Muscle layer of colon (tissue), 2 donors: ENCODE measurements around the gene TM4SF1.

Experiments used
- H3K27ac ChIP-seq: one replicate; pipeline ENCODE4 v1.7.0; 2013; ENCODE audit warnings: low read depth, mild to moderate bottlenecking, low read length, moderate library complexity
- H3K27me3 ChIP-seq, 2 donors: one replicate each; pipeline ENCODE4 v1.7.0; 2013; ENCODE audit warnings: low read length in 2 of 2, mild to moderate bottlenecking in 2 of 2; ENCODE audit not compliant: insufficient read depth in 2 of 2, control insufficient read depth in 1 of 2
- H3K36me3 ChIP-seq: one replicate; pipeline ENCODE4 v1.7.0; 2013; ENCODE audit warnings: mild to moderate bottlenecking, low read length; ENCODE audit not compliant: insufficient read depth
- H3K4me1 ChIP-seq: one replicate; pipeline ENCODE4 v1.7.0; 2013; ENCODE audit warnings: mild to moderate bottlenecking, low read length; ENCODE audit not compliant: insufficient read depth
- H3K4me3 ChIP-seq, 2 donors: one replicate each; pipeline ENCODE4 v1.7.0; 2013; ENCODE audit warnings: low read length in 2 of 2, low read depth in 1 of 2, mild to moderate bottlenecking in 1 of 2, moderate library complexity in 1 of 2
- H3K9ac ChIP-seq: one replicate; pipeline ENCODE4 v1.7.0; 2013; ENCODE audit warnings: low read length
- H3K9me3 ChIP-seq: one replicate; pipeline ENCODE4 v1.7.0; 2013; ENCODE audit warnings: mild to moderate bottlenecking, low read length
- donor health status: abdominal sarcoma.
- donor health status: Adenocarcinoma of cecum.

Gene TM4SF1

GRCh38 chr3:149407898-149408297, 30.4 kb upstream of the TM4SF1 start:
- H3K4me3 ChIP-seq, result no peak overlapping the region
- no peaks in the 10 kb centered on the region for H3K36me3 ChIP-seq
- no peak overlapping the region for H3K27ac ChIP-seq
- H3K27me3 ChIP-seq, result no peaks in the 10 kb centered on the region
- H3K9me3 ChIP-seq, result no peaks in the 10 kb centered on the region
- no peak overlapping the region for H3K9ac ChIP-seq
- no peaks in the 10 kb centered on the region for H3K4me1 ChIP-seq

GRCh38 chr3:149406244-149406752, 28.8 kb upstream of the TM4SF1 start:
- no peaks in the 10 kb centered on the region for H3K9me3 ChIP-seq
- H3K27me3 ChIP-seq, result no peaks in the 10 kb centered on the region
- H3K36me3 ChIP-seq, result no peaks in the 10 kb centered on the region
- H3K9ac ChIP-seq, result no peak overlapping the region
- H3K4me1 ChIP-seq, result no peaks in the 10 kb centered on the region
- no peak overlapping the region for H3K27ac ChIP-seq
- H3K4me3 ChIP-seq, result no peak overlapping the region

GRCh38 chr3:149403443-149403842, 26.0 kb upstream of the TM4SF1 start:
- Histone ChIP-seq H3K27ac (no peak overlapping the region), H3K4me3 (no peak overlapping the region), H3K27me3 (no peaks in the 10 kb centered on the region), H3K4me1 (no peaks in the 10 kb centered on the region), H3K9ac (no peak overlapping the region), H3K36me3 (no peaks in the 10 kb centered on the region), H3K9me3 (no peaks in the 10 kb centered on the region)

- Histone ChIP-seq H3K9me3 (no peaks in the 10 kb centered on the region), H3K4me3 (no peak overlapping the region), H3K36me3 (no peaks in the 10 kb centered on the region), H3K9ac (no peak overlapping the region), H3K4me1 (no peaks in the 10 kb centered on the region), H3K27ac (no peak overlapping the region), H3K27me3 (no peaks in the 10 kb centered on the region)
Observed at GRCh38 chr3:149402481-149402880, 25.0 kb upstream of the TM4SF1 start.

- H3K27me3 ChIP-seq, result no peaks in the 10 kb centered on the region
- H3K4me3 ChIP-seq, result no peak overlapping the region
- no peak overlapping the region for H3K27ac ChIP-seq
- no peaks in the 10 kb centered on the region for H3K9me3 ChIP-seq
- H3K9ac ChIP-seq, result no peak overlapping the region
- H3K36me3 ChIP-seq, result no peaks in the 10 kb centered on the region
- no peaks in the 10 kb centered on the region for H3K4me1 ChIP-seq
Observed at GRCh38 chr3:149401926-149402310, 24.5 kb upstream of the TM4SF1 start.

GRCh38 chr3:149401212-149401925, 23.9 kb upstream of the TM4SF1 start:
- no peaks in the 10 kb centered on the region for H3K4me1 ChIP-seq
- no peak overlapping the region for H3K27ac ChIP-seq
- H3K9ac ChIP-seq, result no peak overlapping the region
- H3K4me3 ChIP-seq, result no peak overlapping the region
- H3K27me3 ChIP-seq, result no peaks in the 10 kb centered on the region
- no peaks in the 10 kb centered on the region for H3K36me3 ChIP-seq
- no peaks in the 10 kb centered on the region for H3K9me3 ChIP-seq

GRCh38 chr3:149400645-149401044, 23.2 kb upstream of the TM4SF1 start:
- no peaks in the 10 kb centered on the region for H3K9me3 ChIP-seq
- H3K4me1 ChIP-seq, result no peaks in the 10 kb centered on the region
- H3K27me3 ChIP-seq, result no peaks in the 10 kb centered on the region
- no peak overlapping the region for H3K9ac ChIP-seq
- H3K27ac ChIP-seq, result no peak overlapping the region
- no peaks in the 10 kb centered on the region for H3K36me3 ChIP-seq
- H3K4me3 ChIP-seq, result no peak overlapping the region

- no peaks in the 10 kb centered on the region for H3K9me3 ChIP-seq
- no peak overlapping the region for H3K27ac ChIP-seq
- no peaks in the 10 kb centered on the region for H3K4me1 ChIP-seq
- H3K27me3 ChIP-seq, result no peaks in the 10 kb centered on the region
- no peaks in the 10 kb centered on the region for H3K36me3 ChIP-seq
- H3K9ac ChIP-seq, result no peak overlapping the region
- no peak overlapping the region for H3K4me3 ChIP-seq
Observed at GRCh38 chr3:149398296-149398695, 20.8 kb upstream of the TM4SF1 start.

- Histone ChIP-seq H3K4me1 (no peaks in the 10 kb centered on the region), H3K36me3 (no peaks in the 10 kb centered on the region), H3K27ac (no peak overlapping the region), H3K9ac (no peak overlapping the region), H3K27me3 (no peaks in the 10 kb centered on the region), H3K4me3 (no peak overlapping the region), H3K9me3 (no peaks in the 10 kb centered on the region)
Observed at GRCh38 chr3:149397528-149397927, 20.1 kb upstream of the TM4SF1 start.

GRCh38 chr3:149396476-149396875, 19.0 kb upstream of the TM4SF1 start:
- Histone ChIP-seq H3K4me3 (no peak overlapping the region), H3K9me3 (no peaks in the 10 kb centered on the region), H3K36me3 (no peaks in the 10 kb centered on the region), H3K27me3 (no peaks in the 10 kb centered on the region), H3K4me1 (no peaks in the 10 kb centered on the region), H3K9ac (no peak overlapping the region), H3K27ac (no peak overlapping the region)

- no peak overlapping the region for H3K9ac ChIP-seq
- no peak overlapping the region for H3K27ac ChIP-seq
- H3K36me3 ChIP-seq, result no peaks in the 10 kb centered on the region
- H3K4me1 ChIP-seq, result no peaks in the 10 kb centered on the region
- H3K27me3 ChIP-seq, result no peaks in the 10 kb centered on the region
- H3K4me3 ChIP-seq, result no peak overlapping the region
- H3K9me3 ChIP-seq, result no peaks in the 10 kb centered on the region
Observed at GRCh38 chr3:149395107-149396089, 17.9 kb upstream of the TM4SF1 start.
